Thymus (tissue), 11 donors: ENCODE data around the gene TMEM119. TPM values are rescaled to one million over a fixed set of nuclear protein-coding genes. Genes with fewer than 3 reads are reported as not detected.

Source experiments
- DNase-seq, 9 donors: peaks; one replicate each; pipeline ENCODE4 v3.0.0-alpha.2; 2013; ENCODE audit warnings: low spot score in 9 of 9, low read depth in 6 of 9, missing footprints in 1 of 9
- H3K27ac ChIP-seq, 2 donors: one replicate each; pipeline ENCODE4 v1.5.1; 2013; ENCODE audit warnings: control low read depth in 1 of 2, low read depth in 1 of 2, low read length in 1 of 2, mild to moderate bottlenecking in 1 of 2, moderate library complexity in 1 of 2
- H3K27me3 ChIP-seq, 2 donors: one replicate each; pipeline ENCODE4 v1.5.1; 2013; ENCODE audit warnings: low read length in 1 of 2; ENCODE audit not compliant: control insufficient read depth in 2 of 2, insufficient read depth in 1 of 2
- H3K36me3 ChIP-seq, 2 donors: one replicate each; pipeline ENCODE4 v1.5.1; 2013; ENCODE audit warnings: low read length in 1 of 2, mild to moderate bottlenecking in 1 of 2, moderate library complexity in 1 of 2; ENCODE audit not compliant: control insufficient read depth in 2 of 2, insufficient read depth in 2 of 2
- H3K4me1 ChIP-seq, 2 donors: one replicate each; pipeline ENCODE4 v1.5.1; 2013; ENCODE audit warnings: low read length in 2 of 2; ENCODE audit not compliant: control insufficient read depth in 2 of 2, insufficient read depth in 2 of 2
- H3K4me3 ChIP-seq, 2 donors: one replicate each; pipeline ENCODE4 v1.5.1; 2013; ENCODE audit warnings: low read length in 2 of 2, control low read depth in 1 of 2, mild to moderate bottlenecking in 1 of 2
- H3K9me3 ChIP-seq, 2 donors: one replicate each; pipeline ENCODE4 v1.5.1; 2013; ENCODE audit warnings: low read length in 1 of 2, mild to moderate bottlenecking in 1 of 2; ENCODE audit not compliant: control insufficient read depth in 2 of 2, insufficient read depth in 1 of 2
- WGBS: extraction: QIAGEN DNeasy Blood & Tissue Kit; methylation state at CpG from one replicate; pipeline ENCODE4 v1.1.7; 2013; 5-methylcytosine and 5-hydroxymethylcytosine counted together
- polyA plus RNA-seq: library from polyadenylated mRNA; stranded (reverse); fragments of 200-250 nt; gene quantifications from one replicate; pipeline ENCODE4 v1.2.3, GENCODE V29; 2013
- total RNA-seq: library from RNA; stranded (reverse); fragments of 120-200 nt; gene quantifications from one replicate; pipeline ENCODE4 v1.2.4, GENCODE V29; 2013
- donor health status: healthy.

Gene TMEM119
- total and polyA plus RNA-seq, 2 donors: 4.0 to 5.3 TPM

GRCh38 chr12:108642269-108642870, 44.5 kb upstream of the TMEM119 start:
- Histone ChIP-seq H3K4me3 (no peak overlapping the region), H3K36me3 (peaks cover 3 to 14% of the 10 kb centered on the region in 2 donors), H3K27ac (peak overlapping the region in 1 of 2 donors; percentile 33), H3K27me3 (no peaks in the 10 kb centered on the region), H3K9me3 (no peaks in the 10 kb centered on the region), H3K4me1 (peaks cover 41 to 80% of the 10 kb centered on the region in 2 donors)
- 70% methylated on average over 16 of the region's 16 CpGs for WGBS
- peak in 1 of 9 donors; percentile 60 for DNase-seq

- Histone ChIP-seq H3K4me3 (no peak overlapping the region), H3K9me3 (no peaks in the 10 kb centered on the region), H3K4me1 (peaks cover 48 to 84% of the 10 kb centered on the region in 2 donors), H3K36me3 (peaks cover 3 to 11% of the 10 kb centered on the region in 2 donors), H3K27me3 (no peaks in the 10 kb centered on the region), H3K27ac (peak overlapping the region; percentile 40 to 62)
- 66% methylated on average over 9 of the region's 9 CpGs for WGBS
- DNase-seq: peak in 1 of 9 donors; percentile 41
Measured at GRCh38 chr12:108641446-108642268, 43.8 kb upstream of the TMEM119 start.

GRCh38 chr12:108640802-108641445, 43.0 kb upstream of the TMEM119 start:
- Histone ChIP-seq H3K4me1 (peaks cover 54 to 87% of the 10 kb centered on the region in 2 donors), H3K9me3 (no peaks in the 10 kb centered on the region), H3K4me3 (no peak overlapping the region), H3K36me3 (peaks cover 0 to 11% of the 10 kb centered on the region in 2 donors), H3K27ac (peak overlapping the region in 1 of 2 donors; percentile 62), H3K27me3 (no peaks in the 10 kb centered on the region)
- 80% methylated on average over 10 of the region's 10 CpGs for WGBS
- peak in 1 of 9 donors; percentile 37 for DNase-seq

GRCh38 chr12:108638997-108639822, 41.3 kb upstream of the TMEM119 start:
- Histone ChIP-seq H3K36me3 (no peaks in the 10 kb centered on the region), H3K4me1 (peaks cover 60 to 89% of the 10 kb centered on the region in 2 donors), H3K27me3 (no peaks in the 10 kb centered on the region), H3K4me3 (no peak overlapping the region), H3K9me3 (no peaks in the 10 kb centered on the region), H3K27ac (peak overlapping the region; percentile 18 to 77)
- 96% methylated on average over 11 of the region's 11 CpGs for WGBS
- no peak for DNase-seq

- Histone ChIP-seq H3K4me1 (peaks cover 64 to 94% of the 10 kb centered on the region in 2 donors), H3K27me3 (no peaks in the 10 kb centered on the region), H3K36me3 (no peaks in the 10 kb centered on the region), H3K9me3 (no peaks in the 10 kb centered on the region), H3K4me3 (no peak overlapping the region), H3K27ac (peak overlapping the region; percentile 40 to 77)
- 49% methylated on average over 18 of the region's 18 CpGs for WGBS
- peak in 1 of 9 donors; percentile 73 for DNase-seq
Measured at GRCh38 chr12:108638141-108638827, 40.4 kb upstream of the TMEM119 start.

GRCh38 chr12:108637222-108637971, 39.5 kb upstream of the TMEM119 start:
- peak overlapping the region; percentile 18 to 77 for H3K27ac ChIP-seq
- 35% methylated on average over 7 of the region's 7 CpGs for WGBS
- DNase-seq: peak in 1 of 9 donors; percentile 68
- no peaks in the 10 kb centered on the region for H3K9me3 ChIP-seq
- H3K4me3 ChIP-seq: no peak overlapping the region
- H3K4me1 ChIP-seq: peaks cover 67 to 98% of the 10 kb centered on the region in 2 donors
- no peaks in the 10 kb centered on the region for H3K27me3 ChIP-seq
- H3K36me3 ChIP-seq: no peaks in the 10 kb centered on the region

GRCh38 chr12:108635997-108636808, 38.3 kb upstream of the TMEM119 start:
- Histone ChIP-seq H3K4me1 (peaks cover 65 to 98% of the 10 kb centered on the region in 2 donors), H3K27ac (peak overlapping the region; percentile 84), H3K27me3 (no peaks in the 10 kb centered on the region), H3K4me3 (no peak overlapping the region), H3K36me3 (no peaks in the 10 kb centered on the region), H3K9me3 (peaks cover 0 to 2% of the 10 kb centered on the region in 2 donors)
- DNase-seq: peak in 2 of 9 donors; percentile 58 to 86
- 24% methylated on average over 6 of the region's 6 CpGs for WGBS
